NCI-H510A (cell line): ENCODE results near the gene C15orf62.

Experiments used
- DNase-seq: peaks from one replicate; lab custom pipeline; 2025; lab: John Stamatoyannopoulos, UW

C15orf62 gene

DNA sequence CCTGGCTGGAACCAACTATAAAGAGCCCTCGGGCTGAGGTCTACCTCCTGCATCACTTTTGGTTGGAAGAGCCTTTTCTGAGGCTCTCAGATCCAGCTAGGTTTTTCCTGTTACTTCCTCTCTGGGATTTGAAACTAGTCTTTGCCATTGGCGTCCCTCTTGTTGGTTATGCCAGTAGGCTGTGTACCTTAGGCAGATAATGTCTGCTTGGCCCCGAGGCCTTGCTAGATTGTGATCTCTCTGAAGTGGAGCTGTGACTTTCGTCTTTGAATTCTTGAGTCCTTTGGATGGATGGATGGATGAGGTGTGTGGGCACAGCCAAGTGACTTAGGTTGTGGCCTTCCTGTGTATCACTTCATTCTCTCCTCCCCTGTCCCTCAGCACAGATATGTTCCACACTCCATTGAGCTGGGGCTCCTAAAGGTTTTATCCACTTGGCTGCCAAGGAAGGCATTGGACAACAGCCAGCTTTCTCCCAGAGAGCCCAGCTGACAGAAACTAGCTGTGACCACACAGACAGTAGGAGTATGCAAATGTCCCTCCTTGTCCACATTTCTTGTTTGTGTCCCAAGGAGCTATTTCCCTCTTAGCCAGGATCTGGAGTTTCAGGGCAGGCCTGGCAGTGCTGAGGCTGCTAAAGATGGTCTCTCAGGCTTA, 45.4 kb downstream of the C15orf62 start:
- DNase-seq: no peak

DNA sequence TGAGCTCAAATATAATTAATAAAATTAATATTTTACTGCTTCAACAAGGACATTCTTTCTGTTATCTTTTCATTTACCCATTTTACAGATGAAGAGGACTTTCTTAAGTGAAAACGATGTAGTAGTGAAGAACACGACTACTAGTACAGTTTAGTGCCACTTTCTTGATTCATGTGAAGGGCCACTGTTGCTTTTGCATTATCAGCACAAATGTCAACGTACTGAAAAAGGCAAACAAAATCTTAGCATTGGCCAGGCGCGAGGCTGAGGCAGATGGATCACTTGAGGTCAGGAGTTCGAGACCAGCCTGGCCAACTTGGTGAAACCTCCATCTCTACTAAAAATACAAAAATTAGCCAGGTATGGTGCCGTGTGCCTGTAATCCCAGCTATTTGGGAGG, 49.3 kb downstream of the C15orf62 start:
- no peak for DNase-seq

GRCh38 chr15:40821195-40821594, 51.4 kb downstream of the C15orf62 start:
- no peak for DNase-seq
